GM23338 (cell line): ENCODE results near the gene LFNG. TPM values are rescaled to one million over a fixed set of nuclear protein-coding genes. Genes with fewer than 3 reads are reported as not detected.

ENCODE experiments used
- ATAC-seq: fragments of 200-7000 bp; cut with Tn5 transposase; 3 replicates; pipeline ENCODE4 v1.9.1; 2020
- DNase-seq: peaks from one replicate; pipeline ENCODE4 v3.0.0-alpha.2; 2015; ENCODE audit warnings: low spot score
- H2AFZ ChIP-seq: fragments of 200-600 bp; sonication (generic); 2 replicates; pipeline ENCODE4 v1.8.0; 2016; ENCODE audit warnings: antibody characterized with exemption, mild to moderate bottlenecking, moderate library complexity
- H3F3A ChIP-seq: fragments of 200-600 bp; sonication (generic); replicated peaks from 2 replicates; pipeline ENCODE4 v1.8.0; 2017; ENCODE audit warnings: antibody characterized with exemption, mixed run types, low read depth
- H3K27ac ChIP-seq: fragments of 200-600 bp; sonication (generic); 2 replicates; pipeline ENCODE4 v1.6.1; 2016; ENCODE audit warnings: low read depth
- H3K27me3 ChIP-seq: fragments of 200-600 bp; sonication (generic); 2 replicates; pipeline ENCODE4 v1.8.0; 2016; ENCODE audit warnings: mild to moderate bottlenecking, mixed run types, moderate library complexity; ENCODE audit not compliant: insufficient read depth
- H3K36me3 ChIP-seq: fragments of 200-600 bp; sonication (generic); 2 replicates; pipeline ENCODE4 v1.8.0; 2016; ENCODE audit warnings: mild to moderate bottlenecking; ENCODE audit not compliant: insufficient read depth
- H3K4me1 ChIP-seq: fragments of 200-600 bp; sonication (generic); 2 replicates; pipeline ENCODE4 v1.8.0; 2016; ENCODE audit warnings: mild to moderate bottlenecking, moderate library complexity; ENCODE audit not compliant: insufficient read depth
- H3K4me2 ChIP-seq: fragments of 200-600 bp; sonication (generic); 2 replicates; pipeline ENCODE4 v1.7.1; 2017; ENCODE audit warnings: mixed run types
- H3K4me3 ChIP-seq: fragments of 200-600 bp; sonication (generic); 2 replicates; pipeline ENCODE4 v1.6.1; 2016; ENCODE audit warnings: mixed run types
- H3K79me2 ChIP-seq: fragments of 200-600 bp; sonication (generic); replicated peaks from 2 replicates; pipeline ENCODE4 v1.8.0; 2017; ENCODE audit warnings: mild to moderate bottlenecking; ENCODE audit not compliant: insufficient read depth
- H3K9me2 ChIP-seq: fragments of 200-600 bp; sonication (generic); 2 replicates; pipeline ENCODE4 v1.8.0; 2017; ENCODE audit not compliant: insufficient read depth
- H4K20me1 ChIP-seq: fragments of 200-600 bp; sonication (generic); replicated peaks from 2 replicates; pipeline ENCODE4 v1.8.0; 2017; ENCODE audit warnings: mild to moderate bottlenecking; ENCODE audit not compliant: insufficient read depth
- H3K27ac Mint-ChIP-seq: 2 replicates; pipeline ENCODE4 v1.8.0; 2020; ENCODE audit warnings: inconsistent platforms, mild to moderate bottlenecking, moderate library complexity, mixed read lengths
- H3K27me3 Mint-ChIP-seq: 3 replicates; pipeline ENCODE4 v1.8.0; 2022; ENCODE audit warnings: low read depth, mild to moderate bottlenecking, moderate library complexity, mixed read lengths, inconsistent platforms; ENCODE audit not compliant: insufficient read depth, poor library complexity
- H3K36me3 Mint-ChIP-seq: 3 replicates; pipeline ENCODE4 v1.8.0; 2021; ENCODE audit warnings: low read depth, mild to moderate bottlenecking, inconsistent platforms, moderate library complexity, mixed read lengths
- H3K4me1 Mint-ChIP-seq: 3 replicates; pipeline ENCODE4 v1.8.0; 2020; ENCODE audit warnings: mild to moderate bottlenecking, inconsistent platforms, mixed read lengths
- H3K4me3 Mint-ChIP-seq: 3 replicates; pipeline ENCODE4 v1.8.0; 2021; ENCODE audit warnings: moderate library complexity, mild to moderate bottlenecking, inconsistent platforms, mixed read lengths
- H3K9me3 Mint-ChIP-seq: 3 replicates; pipeline ENCODE4 v1.8.0; 2020; ENCODE audit warnings: moderate library complexity, mild to moderate bottlenecking, inconsistent platforms, mixed read lengths
- CREB1 ChIP-seq: fragments of 250-450 bp; sonication (Bioruptor Pico); IDR thresholded peaks from 2 replicates; pipeline ENCODE4 v1.5.0; 2020; ENCODE audit warnings: low read depth, mild to moderate bottlenecking, moderate library complexity
- EZH2 ChIP-seq: fragments of 200-600 bp; sonication (generic); IDR thresholded peaks from one replicate; pipeline ENCODE4 v1.8.0; 2017; ENCODE audit warnings: antibody characterized with exemption, mild to moderate bottlenecking, low read depth; ENCODE audit not compliant: unreplicated experiment
- EZH2phosphoT487 ChIP-seq: fragments of 200-600 bp; sonication (generic); IDR thresholded peaks from one replicate; pipeline ENCODE4 v1.8.1; 2018; ENCODE audit warnings: antibody characterized with exemption; ENCODE audit not compliant: unreplicated experiment
- JUNB ChIP-seq: IDR thresholded peaks from one replicate; pipeline ENCODE4 v1.6.1; 2016; ENCODE audit warnings: antibody characterized with exemption; ENCODE audit not compliant: unreplicated experiment
- NANOG ChIP-seq: IDR thresholded peaks from 2 replicates; pipeline ENCODE4 v1.6.1; 2016; ENCODE audit warnings: antibody characterized with exemption, borderline replicate concordance
- POLR2AphosphoS5 ChIP-seq: IDR thresholded peaks from 2 replicates; pipeline ENCODE4 v1.6.1; 2016; ENCODE audit warnings: antibody characterized with exemption, low read depth
- STAT1 ChIP-seq: IDR thresholded peaks from one replicate; pipeline ENCODE4 v1.6.1; 2016; ENCODE audit warnings: antibody characterized with exemption; ENCODE audit not compliant: unreplicated experiment
- ZNF114 ChIP-seq: fragments of 250-450 bp; sonication (Bioruptor Pico); IDR thresholded peaks from 2 replicates; pipeline ENCODE4 v1.5.0; 2020; ENCODE audit warnings: mild to moderate bottlenecking, moderate library complexity
- ZNF331 ChIP-seq: fragments of 250-450 bp; sonication (Bioruptor Pico); IDR thresholded peaks from 2 replicates; pipeline ENCODE4 v1.5.0; 2020; ENCODE audit warnings: low read depth, mild to moderate bottlenecking, moderate library complexity
- polyA plus RNA-seq: library from polyadenylated mRNA; unstranded; fragments of >200 nt; fragmentation: Nextera tagmentation; extraction: Ambion mirVana; gene quantifications from 2 replicates; pipeline ENCODE4 v1.2.1, GENCODE V29; 2016
- total RNA-seq: library from RNA; depleted of rRNA; stranded (reverse); fragments of >200 nt; shearing (Covaris generic); gene quantifications from 2 replicates; pipeline ENCODE4 v1.2.3, GENCODE V29; 2014
- TF ChIP-seq, protein P1 (sequence below), 2 experiments: fragments of 200-600 bp in 1 of 2; sonication (generic) in 1 of 2; conservative IDR thresholded peaks; 2 replicates each; pipeline versions ENCODE4 v1.5.1 to v1.6.1; 2016 to 2017; ENCODE audit warnings: antibody characterized with exemption in 2 of 2, low read depth in 2 of 2, mild to moderate bottlenecking in 2 of 2, moderate library complexity in 1 of 2
- TF ChIP-seq, protein P2 (sequence below): IDR thresholded peaks from one replicate; pipeline ENCODE4 v1.6.1; 2018; ENCODE audit warnings: antibody characterized with exemption; ENCODE audit not compliant: unreplicated experiment
- TF ChIP-seq, protein P3 (sequence below): IDR thresholded peaks from 2 replicates; pipeline ENCODE4 v1.6.1; 2016; ENCODE audit warnings: antibody characterized with exemption
- TF ChIP-seq, protein P4 (sequence below): fragments of 250-450 bp; sonication (Bioruptor Pico); IDR thresholded peaks from 2 replicates; pipeline ENCODE4 v1.5.0; 2020; ENCODE audit warnings: mild to moderate bottlenecking, moderate library complexity

LFNG gene
- total and polyA plus RNA-seq, 2 experiments from 2014 or later = 1.7 to 35.4 TPM

DNA sequence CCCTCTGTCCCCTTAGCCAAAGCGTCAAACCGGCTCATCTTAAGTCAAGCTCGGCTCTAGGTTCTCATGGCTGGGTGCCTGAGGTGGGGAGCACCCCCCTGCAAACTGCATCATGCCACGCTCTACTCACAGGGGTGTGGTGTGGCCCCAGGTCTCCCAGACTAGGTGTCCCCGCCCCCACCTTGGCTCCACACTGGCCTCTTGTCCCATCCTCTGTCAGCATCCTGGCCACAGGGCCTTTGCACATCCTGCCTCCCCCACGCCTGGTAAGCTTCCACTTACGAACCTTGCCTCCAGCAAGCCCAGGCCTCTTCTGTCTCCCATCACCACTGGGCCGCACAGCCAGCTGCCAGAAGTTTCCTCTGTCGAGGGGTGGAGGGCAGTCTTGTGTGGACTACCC lies 23.2 kb upstream of the LFNG start:
- H3K9me2 ChIP-seq = no peaks in the 10 kb centered on the region
- no peaks in the 10 kb centered on the region for H3K79me2 ChIP-seq
- DNase-seq = no peak
- no peaks in the 10 kb centered on the region for H4K20me1 ChIP-seq
- no peak overlapping the region for H3K4me3 ChIP-seq
- H3K27ac ChIP-seq = no peak overlapping the region
- Mint-ChIP-seq H3K4me1 (peaks cover 42% of the 10 kb centered on the region), H3K4me3 (no peak overlapping the region), H3K27ac (no peak overlapping the region), H3K9me3 (peaks cover 3% of the 10 kb centered on the region; the same call in 2 of the 3 replicates), H3K27me3 (peaks cover 23% of the 10 kb centered on the region), H3K36me3 (no peaks in the 10 kb centered on the region; the same call in 1 of the 3 replicates)
- no peaks in the 10 kb centered on the region for H3K36me3 ChIP-seq
- TF ChIP-seq ZNF331 (CRISPR knock-in tag) (no peak), POLR2AphosphoS5 (no peak), EZH2phosphoT487 (no peak), ZNF114 (CRISPR knock-in tag) (no peak), CREB1 (CRISPR knock-in tag) (no peak), STAT1 (no peak), EZH2 (no peak), NANOG (no peak), JUNB (no peak)
- TF ChIP-seq, protein P1, sequence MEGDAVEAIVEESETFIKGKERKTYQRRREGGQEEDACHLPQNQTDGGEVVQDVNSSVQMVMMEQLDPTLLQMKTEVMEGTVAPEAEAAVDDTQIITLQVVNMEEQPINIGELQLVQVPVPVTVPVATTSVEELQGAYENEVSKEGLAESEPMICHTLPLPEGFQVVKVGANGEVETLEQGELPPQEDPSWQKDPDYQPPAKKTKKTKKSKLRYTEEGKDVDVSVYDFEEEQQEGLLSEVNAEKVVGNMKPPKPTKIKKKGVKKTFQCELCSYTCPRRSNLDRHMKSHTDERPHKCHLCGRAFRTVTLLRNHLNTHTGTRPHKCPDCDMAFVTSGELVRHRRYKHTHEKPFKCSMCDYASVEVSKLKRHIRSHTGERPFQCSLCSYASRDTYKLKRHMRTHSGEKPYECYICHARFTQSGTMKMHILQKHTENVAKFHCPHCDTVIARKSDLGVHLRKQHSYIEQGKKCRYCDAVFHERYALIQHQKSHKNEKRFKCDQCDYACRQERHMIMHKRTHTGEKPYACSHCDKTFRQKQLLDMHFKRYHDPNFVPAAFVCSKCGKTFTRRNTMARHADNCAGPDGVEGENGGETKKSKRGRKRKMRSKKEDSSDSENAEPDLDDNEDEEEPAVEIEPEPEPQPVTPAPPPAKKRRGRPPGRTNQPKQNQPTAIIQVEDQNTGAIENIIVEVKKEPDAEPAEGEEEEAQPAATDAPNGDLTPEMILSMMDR (conservative IDR thresholded peaks at IDR 0.05; ENCODE audit: low read depth in 2 of 2) = no peak
- TF ChIP-seq, protein P2, sequence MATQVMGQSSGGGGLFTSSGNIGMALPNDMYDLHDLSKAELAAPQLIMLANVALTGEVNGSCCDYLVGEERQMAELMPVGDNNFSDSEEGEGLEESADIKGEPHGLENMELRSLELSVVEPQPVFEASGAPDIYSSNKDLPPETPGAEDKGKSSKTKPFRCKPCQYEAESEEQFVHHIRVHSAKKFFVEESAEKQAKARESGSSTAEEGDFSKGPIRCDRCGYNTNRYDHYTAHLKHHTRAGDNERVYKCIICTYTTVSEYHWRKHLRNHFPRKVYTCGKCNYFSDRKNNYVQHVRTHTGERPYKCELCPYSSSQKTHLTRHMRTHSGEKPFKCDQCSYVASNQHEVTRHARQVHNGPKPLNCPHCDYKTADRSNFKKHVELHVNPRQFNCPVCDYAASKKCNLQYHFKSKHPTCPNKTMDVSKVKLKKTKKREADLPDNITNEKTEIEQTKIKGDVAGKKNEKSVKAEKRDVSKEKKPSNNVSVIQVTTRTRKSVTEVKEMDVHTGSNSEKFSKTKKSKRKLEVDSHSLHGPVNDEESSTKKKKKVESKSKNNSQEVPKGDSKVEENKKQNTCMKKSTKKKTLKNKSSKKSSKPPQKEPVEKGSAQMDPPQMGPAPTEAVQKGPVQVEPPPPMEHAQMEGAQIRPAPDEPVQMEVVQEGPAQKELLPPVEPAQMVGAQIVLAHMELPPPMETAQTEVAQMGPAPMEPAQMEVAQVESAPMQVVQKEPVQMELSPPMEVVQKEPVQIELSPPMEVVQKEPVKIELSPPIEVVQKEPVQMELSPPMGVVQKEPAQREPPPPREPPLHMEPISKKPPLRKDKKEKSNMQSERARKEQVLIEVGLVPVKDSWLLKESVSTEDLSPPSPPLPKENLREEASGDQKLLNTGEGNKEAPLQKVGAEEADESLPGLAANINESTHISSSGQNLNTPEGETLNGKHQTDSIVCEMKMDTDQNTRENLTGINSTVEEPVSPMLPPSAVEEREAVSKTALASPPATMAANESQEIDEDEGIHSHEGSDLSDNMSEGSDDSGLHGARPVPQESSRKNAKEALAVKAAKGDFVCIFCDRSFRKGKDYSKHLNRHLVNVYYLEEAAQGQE = no peak
- TF ChIP-seq, protein P3, sequence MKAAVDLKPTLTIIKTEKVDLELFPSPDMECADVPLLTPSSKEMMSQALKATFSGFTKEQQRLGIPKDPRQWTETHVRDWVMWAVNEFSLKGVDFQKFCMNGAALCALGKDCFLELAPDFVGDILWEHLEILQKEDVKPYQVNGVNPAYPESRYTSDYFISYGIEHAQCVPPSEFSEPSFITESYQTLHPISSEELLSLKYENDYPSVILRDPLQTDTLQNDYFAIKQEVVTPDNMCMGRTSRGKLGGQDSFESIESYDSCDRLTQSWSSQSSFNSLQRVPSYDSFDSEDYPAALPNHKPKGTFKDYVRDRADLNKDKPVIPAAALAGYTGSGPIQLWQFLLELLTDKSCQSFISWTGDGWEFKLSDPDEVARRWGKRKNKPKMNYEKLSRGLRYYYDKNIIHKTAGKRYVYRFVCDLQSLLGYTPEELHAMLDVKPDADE = no peak
- TF ChIP-seq, protein P4, sequence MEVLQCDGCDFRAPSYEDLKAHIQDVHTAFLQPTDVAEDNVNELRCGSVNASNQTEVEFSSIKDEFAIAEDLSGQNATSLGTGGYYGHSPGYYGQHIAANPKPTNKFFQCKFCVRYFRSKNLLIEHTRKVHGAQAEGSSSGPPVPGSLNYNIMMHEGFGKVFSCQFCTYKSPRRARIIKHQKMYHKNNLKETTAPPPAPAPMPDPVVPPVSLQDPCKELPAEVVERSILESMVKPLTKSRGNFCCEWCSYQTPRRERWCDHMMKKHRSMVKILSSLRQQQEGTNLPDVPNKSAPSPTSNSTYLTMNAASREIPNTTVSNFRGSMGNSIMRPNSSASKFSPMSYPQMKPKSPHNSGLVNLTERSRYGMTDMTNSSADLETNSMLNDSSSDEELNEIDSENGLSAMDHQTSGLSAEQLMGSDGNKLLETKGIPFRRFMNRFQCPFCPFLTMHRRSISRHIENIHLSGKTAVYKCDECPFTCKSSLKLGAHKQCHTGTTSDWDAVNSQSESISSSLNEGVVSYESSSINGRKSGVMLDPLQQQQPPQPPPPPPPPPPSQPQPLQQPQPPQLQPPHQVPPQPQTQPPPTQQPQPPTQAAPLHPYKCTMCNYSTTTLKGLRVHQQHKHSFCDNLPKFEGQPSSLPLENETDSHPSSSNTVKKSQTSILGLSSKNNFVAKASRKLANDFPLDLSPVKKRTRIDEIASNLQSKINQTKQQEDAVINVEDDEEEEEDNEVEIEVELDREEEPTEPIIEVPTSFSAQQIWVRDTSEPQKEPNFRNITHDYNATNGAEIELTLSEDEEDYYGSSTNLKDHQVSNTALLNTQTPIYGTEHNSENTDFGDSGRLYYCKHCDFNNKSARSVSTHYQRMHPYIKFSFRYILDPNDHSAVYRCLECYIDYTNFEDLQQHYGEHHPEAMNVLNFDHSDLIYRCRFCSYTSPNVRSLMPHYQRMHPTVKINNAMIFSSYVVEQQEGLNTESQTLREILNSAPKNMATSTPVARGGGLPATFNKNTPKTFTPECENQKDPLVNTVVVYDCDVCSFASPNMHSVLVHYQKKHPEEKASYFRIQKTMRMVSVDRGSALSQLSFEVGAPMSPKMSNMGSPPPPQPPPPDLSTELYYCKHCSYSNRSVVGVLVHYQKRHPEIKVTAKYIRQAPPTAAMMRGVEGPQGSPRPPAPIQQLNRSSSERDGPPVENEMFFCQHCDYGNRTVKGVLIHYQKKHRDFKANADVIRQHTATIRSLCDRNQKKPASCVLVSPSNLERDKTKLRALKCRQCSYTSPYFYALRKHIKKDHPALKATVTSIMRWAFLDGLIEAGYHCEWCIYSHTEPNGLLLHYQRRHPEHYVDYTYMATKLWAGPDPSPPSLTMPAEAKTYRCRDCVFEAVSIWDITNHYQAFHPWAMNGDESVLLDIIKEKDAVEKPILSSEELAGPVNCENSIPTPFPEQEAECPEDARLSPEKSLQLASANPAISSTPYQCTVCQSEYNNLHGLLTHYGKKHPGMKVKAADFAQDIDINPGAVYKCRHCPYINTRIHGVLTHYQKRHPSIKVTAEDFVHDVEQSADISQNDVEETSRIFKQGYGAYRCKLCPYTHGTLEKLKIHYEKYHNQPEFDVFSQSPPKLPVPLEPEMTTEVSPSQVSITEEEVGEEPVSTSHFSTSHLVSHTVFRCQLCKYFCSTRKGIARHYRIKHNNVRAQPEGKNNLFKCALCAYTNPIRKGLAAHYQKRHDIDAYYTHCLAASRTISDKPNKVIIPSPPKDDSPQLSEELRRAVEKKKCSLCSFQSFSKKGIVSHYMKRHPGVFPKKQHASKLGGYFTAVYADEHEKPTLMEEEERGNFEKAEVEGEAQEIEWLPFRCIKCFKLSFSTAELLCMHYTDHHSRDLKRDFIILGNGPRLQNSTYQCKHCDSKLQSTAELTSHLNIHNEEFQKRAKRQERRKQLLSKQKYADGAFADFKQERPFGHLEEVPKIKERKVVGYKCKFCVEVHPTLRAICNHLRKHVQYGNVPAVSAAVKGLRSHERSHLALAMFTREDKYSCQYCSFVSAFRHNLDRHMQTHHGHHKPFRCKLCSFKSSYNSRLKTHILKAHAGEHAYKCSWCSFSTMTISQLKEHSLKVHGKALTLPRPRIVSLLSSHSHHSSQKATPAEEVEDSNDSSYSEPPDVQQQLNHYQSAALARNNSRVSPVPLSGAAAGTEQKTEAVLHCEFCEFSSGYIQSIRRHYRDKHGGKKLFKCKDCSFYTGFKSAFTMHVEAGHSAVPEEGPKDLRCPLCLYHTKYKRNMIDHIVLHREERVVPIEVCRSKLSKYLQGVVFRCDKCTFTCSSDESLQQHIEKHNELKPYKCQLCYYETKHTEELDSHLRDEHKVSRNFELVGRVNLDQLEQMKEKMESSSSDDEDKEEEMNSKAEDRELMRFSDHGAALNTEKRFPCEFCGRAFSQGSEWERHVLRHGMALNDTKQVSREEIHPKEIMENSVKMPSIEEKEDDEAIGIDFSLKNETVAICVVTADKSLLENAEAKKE = no peak
- no peaks in the 10 kb centered on the region for H3K27me3 ChIP-seq
- no peak for ATAC-seq
- no peaks in the 10 kb centered on the region for H3F3A ChIP-seq
- H2AFZ ChIP-seq = peak overlapping the region; percentile 81; the same call in 1 of the 2 replicates
- H3K4me2 ChIP-seq = peak overlapping the region; percentile 26; the same call in 1 of the 2 replicates
- peaks cover 13% of the 10 kb centered on the region; the same call in 1 of the 2 replicates for H3K4me1 ChIP-seq
